SW 1271 (cell line): ENCODE measurements around the gene UCKL1.
"Not testable (repeated sequence)": the region's sequence is repeated elsewhere in the genome, so short reads cannot be mapped to it uniquely, and the experiment has no call there.

Experiments used
- DNase-seq, 2 experiments: peaks; one replicate each; lab custom pipeline; 2025; lab: John Stamatoyannopoulos, UW

UCKL1 gene

DNA sequence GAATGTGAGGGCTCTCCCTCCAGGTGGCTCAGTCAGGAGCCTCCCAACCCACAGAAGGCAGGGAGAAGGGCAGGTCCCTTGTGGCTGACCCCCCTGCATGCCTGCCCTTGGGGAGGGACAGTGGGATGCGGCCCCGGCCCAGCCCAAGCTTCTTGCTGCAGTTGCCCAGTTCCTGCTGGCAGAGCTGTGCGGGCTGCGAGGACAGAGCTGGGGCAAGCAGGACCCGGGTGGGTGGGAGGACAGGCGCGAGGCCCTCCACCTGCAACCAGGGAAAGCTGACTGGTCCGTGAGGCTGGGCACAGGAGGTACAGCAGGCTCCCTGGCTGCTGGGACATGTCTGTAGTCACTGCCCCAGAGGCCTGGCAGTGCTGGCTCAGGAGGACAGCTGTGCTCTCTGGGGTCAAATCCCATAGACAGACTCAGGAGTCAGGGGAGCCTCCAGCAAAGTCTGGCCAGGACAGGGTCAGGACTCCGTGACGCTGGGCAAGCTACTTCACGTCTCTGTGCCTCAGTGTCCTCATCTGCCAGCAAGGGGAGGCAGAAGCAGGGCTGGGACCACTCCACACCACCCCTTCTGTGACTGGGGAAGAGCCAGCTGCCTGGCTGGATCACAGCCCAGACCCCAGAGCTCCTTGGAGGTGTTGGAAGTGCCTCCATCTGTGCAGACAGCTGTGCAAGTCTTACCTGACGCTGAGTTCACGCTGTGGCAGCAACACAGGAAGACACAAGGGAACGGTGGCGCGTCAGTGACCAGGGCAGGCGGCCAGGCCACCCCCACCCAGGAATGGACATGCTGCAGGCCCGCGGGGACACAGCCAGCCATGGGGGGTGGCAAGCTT, 13.0 kb downstream of the UCKL1 start:
- DNase-seq = no peak

DNA sequence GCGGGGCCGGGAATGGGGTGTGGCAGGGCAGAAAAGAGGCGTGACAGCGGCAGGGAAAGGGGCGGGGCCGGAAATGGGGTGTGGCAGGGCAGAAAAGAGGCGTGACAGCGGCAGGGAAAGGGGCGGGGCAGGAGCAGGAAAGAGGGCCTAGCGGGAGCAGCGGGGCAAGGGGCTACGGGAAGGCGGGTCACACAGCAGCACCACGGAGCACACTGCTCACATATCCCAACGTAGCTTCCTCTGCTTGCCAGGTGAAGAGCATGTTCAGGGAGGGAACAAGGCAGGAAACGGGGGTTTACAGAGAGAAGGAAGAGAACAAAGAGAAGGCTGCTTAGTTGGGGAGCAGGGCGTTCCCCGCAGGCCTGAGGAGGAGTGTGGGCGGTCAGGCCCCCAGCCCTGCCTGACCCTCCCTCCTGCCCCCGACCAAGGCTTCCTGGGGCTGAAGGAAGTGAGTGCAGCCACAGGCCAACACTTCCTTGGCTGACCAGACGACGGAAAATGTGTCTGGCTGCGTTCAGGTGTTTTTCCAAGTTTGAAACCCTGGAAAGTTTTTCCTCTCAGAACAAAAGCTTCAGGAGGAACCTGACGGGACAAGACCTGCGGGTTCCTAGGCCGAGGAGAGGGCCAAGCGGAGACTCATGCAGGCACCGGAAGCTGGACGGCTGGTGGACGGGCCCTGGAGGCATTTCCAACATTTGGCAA, 13.8 kb downstream of the UCKL1 start:
- DNase-seq = peak in 1 of 2 experiments; percentile 23

DNA sequence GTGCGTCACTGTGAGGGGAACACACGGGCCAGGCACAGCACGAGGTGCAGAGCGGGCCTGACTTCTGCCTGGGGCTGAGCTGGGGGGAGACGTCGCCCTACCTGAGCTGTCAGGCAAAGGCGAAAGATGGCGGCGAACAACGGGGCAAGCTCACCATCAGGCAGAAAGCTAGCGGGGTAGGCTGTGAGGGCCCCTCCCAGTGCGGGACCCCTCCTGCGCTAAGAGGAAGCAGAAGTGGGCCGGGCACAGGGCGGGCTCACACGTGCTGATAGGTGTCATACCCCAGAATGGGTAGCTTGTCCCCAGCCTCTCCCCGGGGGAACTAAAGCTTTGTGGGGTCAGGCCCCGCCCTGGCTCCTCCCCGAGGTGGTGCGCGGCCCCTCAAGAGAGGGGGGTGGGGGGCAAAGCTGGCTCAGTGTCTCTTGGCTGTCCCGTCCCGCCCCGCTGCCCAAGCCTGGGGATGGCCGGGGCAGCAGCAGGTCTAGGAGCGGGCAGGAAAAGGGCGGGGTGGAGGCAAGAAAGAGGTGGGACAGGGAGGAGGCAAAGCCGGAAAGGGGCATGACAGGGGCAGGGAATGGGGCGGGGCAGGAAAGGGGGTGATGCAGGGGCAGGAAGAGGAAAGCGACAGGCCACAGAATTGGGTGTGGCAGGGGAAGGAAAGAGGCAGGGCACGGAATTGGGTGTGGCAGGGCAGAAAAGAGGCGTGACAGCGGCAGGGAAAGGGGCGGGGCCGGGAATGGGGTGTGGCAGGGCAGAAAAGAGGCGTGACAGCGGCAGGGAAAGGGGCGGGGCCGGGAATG, 14.7 kb downstream of the UCKL1 start:
- no peak for DNase-seq

DNA sequence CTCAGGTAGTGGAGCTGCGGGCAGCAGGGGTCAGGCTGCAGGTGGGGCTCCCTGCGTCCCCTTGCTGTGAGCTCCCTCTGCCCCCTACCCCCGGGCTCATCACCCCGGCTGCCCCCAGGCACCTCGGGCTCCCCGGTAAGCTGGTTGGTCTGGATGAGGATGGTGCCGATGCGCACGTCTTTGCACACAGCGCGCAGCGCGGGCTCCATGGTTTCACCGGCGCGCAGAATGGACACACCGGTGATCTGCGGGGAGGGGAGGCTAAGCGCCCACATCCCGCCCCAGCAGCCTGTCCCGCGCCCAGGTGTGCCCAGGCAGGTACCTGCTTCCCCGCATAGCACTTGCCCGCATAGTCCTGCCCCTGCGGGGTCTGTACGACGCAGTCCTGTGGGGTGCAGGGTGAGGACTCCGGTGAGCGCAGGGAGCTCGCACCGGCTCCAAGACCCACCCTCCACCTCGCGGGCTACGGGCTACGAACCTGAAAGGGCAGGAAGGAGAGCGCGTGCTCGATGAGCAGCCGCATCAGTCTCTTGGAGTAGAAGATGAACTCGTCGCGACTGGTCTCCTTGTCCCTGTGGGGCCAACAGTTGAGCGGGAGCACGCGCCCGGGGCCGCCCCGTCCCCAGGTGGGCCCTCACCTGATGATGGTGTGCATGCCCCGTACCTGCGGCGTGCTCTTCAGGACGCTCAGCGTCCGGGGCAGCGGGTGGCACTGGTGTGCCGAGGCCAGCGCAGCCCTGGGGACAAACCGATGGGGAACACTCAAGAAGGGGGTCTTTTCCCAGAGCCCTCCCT, 15.5 kb downstream of the UCKL1 start:
- no peak for DNase-seq

DNA sequence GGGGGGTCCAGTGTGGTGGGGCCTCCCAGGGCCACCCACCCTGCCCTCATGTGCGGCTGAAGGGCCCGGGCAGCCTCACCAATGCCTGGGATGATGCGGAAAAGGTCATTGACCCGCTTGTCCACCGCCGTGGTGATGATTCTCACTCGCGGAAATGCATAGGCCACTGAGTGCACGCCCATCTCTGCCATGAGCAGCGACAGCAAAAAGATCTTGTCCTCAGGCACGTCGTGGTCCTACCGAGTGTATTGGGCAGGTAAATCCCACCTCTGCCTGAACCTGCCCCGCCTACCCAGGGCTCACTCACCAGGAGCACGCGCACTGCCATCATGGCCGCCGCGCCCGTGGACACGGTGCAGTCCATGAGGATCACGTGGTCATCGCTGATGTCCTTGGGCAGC, 16.1 kb downstream of the UCKL1 start:
- DNase-seq = no peak

DNA sequence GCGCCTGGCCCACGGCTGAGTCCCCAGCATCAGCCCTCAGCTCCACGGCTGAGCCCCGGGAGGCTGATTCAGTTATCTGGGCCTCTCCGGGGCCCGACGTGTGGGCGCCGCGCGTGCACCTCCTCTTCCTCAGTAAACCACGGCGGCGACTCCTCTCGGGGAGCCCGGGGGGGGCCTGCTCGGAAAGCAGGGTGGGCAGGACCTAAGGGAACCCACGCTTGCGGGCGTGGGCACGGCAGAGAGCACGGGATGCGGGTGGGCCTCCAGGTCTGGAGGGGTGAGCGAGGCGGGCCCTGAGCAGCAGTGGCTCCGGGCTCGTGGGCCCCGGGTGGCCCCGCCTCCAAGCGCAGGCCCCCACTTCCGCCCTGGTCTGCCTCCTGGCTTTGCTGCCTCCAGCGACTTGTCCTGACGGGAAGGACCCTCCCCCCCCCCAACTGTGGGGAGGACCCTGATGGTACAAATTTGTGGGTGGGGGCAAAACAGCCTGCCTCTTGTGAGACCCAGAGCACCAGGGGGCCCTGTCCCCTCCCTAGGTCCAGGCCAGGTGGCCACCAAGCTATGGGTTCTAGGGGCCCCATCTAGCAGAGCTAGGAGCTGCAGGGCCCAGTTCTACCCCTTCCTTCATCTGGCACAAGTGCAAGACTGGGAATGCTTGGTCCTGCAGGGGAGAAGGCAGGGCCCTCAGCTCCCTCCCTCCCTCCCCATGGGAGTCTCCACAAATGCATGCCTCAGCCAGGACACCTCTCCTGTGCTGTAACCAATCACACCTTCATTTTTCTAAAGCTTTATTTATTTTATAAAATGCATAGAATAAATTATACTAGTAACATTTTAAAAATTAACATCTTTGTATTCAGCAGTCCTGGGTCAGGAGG, 16.9 kb downstream of the UCKL1 start:
- no peak for DNase-seq

DNA sequence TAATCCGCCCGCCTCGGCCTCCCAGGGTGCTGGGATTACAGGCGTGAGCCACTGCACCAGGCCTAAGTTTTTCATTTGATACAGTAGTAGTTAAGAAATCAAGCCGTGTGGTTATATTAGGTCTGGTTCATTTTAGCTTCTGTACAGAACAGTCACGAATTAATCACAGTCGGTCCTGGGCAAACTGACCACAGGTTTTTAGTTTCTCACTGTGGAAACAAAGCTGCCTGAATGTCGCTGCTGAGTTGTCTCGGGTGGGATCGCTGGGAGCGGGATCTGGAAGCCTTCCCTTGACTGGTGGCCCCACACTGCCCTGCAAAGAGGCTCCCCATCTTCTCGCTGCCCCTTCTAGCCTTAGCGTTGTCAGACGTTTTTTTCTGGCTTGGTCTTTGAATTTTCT, 18.6 kb downstream of the UCKL1 start:
- DNase-seq = no peak

DNA sequence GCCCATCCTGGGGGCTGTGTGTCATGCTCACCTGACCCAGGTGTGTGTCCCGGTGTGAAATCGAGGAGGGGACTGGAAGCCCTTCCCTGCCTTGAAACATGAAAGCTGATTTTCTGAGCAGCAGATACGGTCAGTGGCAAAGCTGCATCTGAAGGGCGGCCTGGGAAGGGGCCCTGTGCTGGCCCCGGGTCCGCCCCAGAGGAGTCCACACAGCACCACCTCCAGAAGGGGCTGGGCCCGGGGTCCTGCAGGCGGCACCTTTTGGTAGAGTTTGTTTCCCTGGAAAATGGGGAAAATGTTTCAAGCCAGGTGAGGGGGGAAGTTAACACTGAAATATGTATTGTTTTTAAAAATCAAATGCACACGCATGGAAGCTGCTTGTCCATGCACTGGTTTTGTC, 20.8 kb downstream of the UCKL1 start:
- DNase-seq = no peak

GRCh38 chr20:63934271-63935068, 21.7 kb downstream of the UCKL1 start:
- no peak for DNase-seq

DNA sequence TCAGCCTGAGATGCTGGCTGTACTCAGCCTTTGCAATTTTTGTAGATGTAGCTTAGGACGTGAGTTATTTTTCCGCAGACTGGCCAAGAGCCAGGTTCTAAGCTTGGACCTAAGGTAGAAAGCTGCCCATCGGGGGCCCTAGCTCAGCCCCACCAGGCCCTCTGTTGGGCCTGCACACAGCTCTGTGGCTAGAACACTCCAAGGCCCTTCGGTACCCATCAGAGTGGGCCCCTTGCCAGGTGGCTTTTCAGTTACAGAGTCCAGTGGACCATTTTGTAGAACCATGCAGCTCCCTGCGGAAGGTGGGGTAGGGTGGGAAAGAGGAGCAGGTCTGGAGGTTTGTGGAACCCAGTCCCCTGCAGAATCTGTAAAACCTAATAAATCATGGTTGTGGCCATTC, 22.6 kb downstream of the UCKL1 start:
- no peak for DNase-seq

- DNase-seq = no peak
Measured at GRCh38 chr20:63932606-63933160, 23.5 kb downstream of the UCKL1 start.

DNA sequence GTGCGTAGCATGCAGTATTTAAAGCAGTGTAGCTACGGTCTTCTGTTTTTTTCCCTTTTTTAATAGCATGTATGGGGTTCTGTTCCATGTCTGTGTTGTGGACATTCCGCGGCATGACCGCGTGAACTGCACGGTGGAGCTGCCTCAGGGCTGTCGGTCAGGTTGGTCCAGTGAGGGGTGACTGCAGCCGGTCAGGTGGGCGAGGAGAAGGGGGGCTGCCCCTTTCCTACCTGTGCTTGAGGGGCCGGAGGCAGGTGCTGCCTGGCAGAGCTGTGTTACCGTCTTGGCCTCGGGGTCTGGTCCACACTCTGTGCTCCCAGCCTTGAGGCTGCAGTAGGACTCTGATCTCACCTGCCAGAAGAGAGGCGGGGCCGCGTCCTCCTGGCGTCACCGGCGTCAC, 24.5 kb downstream of the UCKL1 start:
- DNase-seq = no peak

DNA sequence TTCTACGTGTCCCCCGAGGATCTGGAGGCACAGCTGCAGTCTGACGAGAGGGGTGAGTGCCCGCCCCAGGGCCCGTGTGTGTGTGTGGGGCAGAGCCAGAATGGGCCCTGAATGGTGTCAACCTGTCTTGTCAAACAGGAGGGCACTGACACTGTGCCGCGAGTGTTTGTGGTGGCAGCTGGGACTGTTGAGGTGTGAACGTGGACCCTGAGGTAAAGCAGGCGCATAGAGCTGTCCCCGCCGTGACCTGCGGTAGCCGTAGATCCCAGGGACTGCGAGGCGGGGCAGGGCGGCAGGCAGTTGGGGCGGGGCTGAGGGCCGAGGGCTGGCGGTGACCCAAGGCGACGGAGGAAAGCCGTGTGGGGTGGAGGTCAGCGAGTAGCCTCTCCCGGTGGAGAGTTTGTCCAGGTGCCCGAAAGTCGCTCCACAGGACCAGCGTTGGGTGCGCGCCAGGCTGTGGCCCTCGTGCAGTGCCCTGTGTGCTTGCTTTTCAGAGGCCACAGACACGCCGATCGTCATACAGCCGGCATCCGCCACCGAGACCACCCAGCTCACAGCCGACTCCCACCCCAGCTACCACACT, 25.2 kb downstream of the UCKL1 start:
- DNase-seq = no peak

- not testable (repeated sequence) for DNase-seq
Measured at GRCh38 chr20:63929473-63929883, 26.7 kb downstream of the UCKL1 start.

- no peak for DNase-seq
Measured at GRCh38 chr20:63929071-63929470, 27.1 kb downstream of the UCKL1 start.

- DNase-seq = no peak
Measured at GRCh38 chr20:63926298-63926697, 29.9 kb downstream of the UCKL1 start.

GRCh38 chr20:63924241-63924640, 32.0 kb downstream of the UCKL1 start:
- DNase-seq = no peak

GRCh38 chr20:63923651-63924050, 32.6 kb downstream of the UCKL1 start:
- no peak for DNase-seq

GRCh38 chr20:63920226-63920625, 36.0 kb downstream of the UCKL1 start:
- no peak for DNase-seq
